SJCRH30 (cell line): ENCODE measurements around the gene SLC35F1. TPM values are rescaled to one million over a fixed set of nuclear protein-coding genes. Genes with fewer than 3 reads are reported as not detected.

ENCODE experiments used
- DNase-seq, 2 experiments: peaks; one replicate each; pipeline ENCODE4 v3.0.0-alpha.2; 2015 to 2020
- H3K27ac ChIP-seq: fragments of 250-450 bp; sonication (Bioruptor Pico); 2 replicates; pipeline ENCODE4 v1.5.1; 2020; ENCODE audit warnings: mild to moderate bottlenecking, moderate library complexity
- H3K27me3 ChIP-seq: fragments of 250-450 bp; sonication (Bioruptor Pico); 2 replicates; pipeline ENCODE4 v1.5.1; 2020; ENCODE audit warnings: mild to moderate bottlenecking, moderate library complexity
- H3K36me3 ChIP-seq: fragments of 250-450 bp; sonication (Bioruptor Pico); 2 replicates; pipeline ENCODE4 v1.5.1; 2020; ENCODE audit warnings: mild to moderate bottlenecking, moderate library complexity
- H3K4me1 ChIP-seq: fragments of 250-450 bp; sonication (Bioruptor Pico); 2 replicates; pipeline ENCODE4 v1.5.1; 2020; ENCODE audit warnings: mild to moderate bottlenecking, moderate library complexity
- H3K4me3 ChIP-seq: fragments of 250-450 bp; sonication (Bioruptor Pico); 2 replicates; pipeline ENCODE4 v1.5.1; 2020; ENCODE audit warnings: mild to moderate bottlenecking, moderate library complexity
- H3K9me3 ChIP-seq: fragments of 250-450 bp; sonication (Bioruptor Pico); replicated peaks from 2 replicates; pipeline ENCODE4 v1.5.1; 2020; ENCODE audit warnings: mild to moderate bottlenecking, moderate library complexity
- total RNA-seq: library from RNA; depleted of rRNA; stranded (reverse); fragments of >200 nt; shearing (Covaris generic); gene quantifications from 2 replicates; pipeline ENCODE4 v1.2.3, GENCODE V29; 2014

Gene SLC35F1
- total RNA-seq, 1 experiment from 2014 or later: 1.2 TPM

DNA sequence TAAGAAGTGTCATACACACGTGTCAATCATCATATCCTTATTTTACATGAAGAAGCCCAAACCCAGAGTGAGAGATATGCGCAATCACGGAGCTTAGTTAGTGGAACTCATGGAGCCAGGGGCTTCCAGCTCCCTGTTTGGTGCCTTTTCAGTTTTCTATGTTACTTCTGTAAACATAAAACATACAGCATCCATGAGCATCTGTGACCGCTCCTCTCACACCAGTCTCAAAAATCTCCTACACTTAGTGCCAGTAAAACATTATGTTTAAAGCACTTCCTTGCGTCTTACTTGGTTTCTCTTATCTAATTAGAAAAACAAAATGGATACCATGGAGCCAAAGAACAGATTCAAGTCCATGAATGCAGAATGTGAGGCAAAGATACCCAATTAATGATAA, 240.4 kb downstream of the SLC35F1 start:
- no peaks in the 10 kb centered on the region for H3K9me3 ChIP-seq
- no peaks in the 10 kb centered on the region for H3K4me1 ChIP-seq
- H3K4me3 ChIP-seq: no peak overlapping the region
- H3K27ac ChIP-seq: no peak overlapping the region
- H3K36me3 ChIP-seq: no peaks in the 10 kb centered on the region
- no peaks in the 10 kb centered on the region for H3K27me3 ChIP-seq
- no peak for DNase-seq

GRCh38 chr6:118148561-118148960, 241.5 kb downstream of the SLC35F1 start:
- Histone ChIP-seq H3K4me1 (no peaks in the 10 kb centered on the region), H3K36me3 (no peaks in the 10 kb centered on the region), H3K27me3 (no peaks in the 10 kb centered on the region), H3K4me3 (no peak overlapping the region), H3K9me3 (no peaks in the 10 kb centered on the region), H3K27ac (no peak overlapping the region)
- DNase-seq: no peak

- Histone ChIP-seq H3K4me1 (no peaks in the 10 kb centered on the region), H3K4me3 (no peak overlapping the region), H3K27me3 (no peaks in the 10 kb centered on the region), H3K9me3 (no peaks in the 10 kb centered on the region), H3K36me3 (no peaks in the 10 kb centered on the region), H3K27ac (no peak overlapping the region)
- DNase-seq: no peak
Observed at GRCh38 chr6:118152524-118152923, 245.5 kb downstream of the SLC35F1 start.

DNA sequence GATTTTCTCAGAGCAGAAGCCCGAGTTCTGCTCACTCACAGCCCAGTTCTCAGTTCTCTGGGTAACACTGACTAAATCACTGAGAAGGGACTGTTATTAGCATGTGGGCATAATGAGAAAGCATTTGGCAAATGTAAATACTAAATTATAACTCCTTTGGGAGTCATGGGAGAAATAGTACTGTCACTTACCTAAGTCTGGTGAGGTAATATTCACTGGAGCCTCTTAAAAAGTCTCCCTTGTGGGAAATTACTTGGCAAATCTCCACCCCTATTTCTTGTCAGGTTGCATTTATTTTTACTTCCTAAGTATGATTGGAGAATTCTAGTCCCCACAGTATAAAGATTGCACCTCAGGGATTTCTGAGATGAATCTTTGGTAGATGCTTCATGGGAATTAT, 254.3 kb downstream of the SLC35F1 start:
- no peak for DNase-seq
- Histone ChIP-seq H3K4me1 (no peaks in the 10 kb centered on the region), H3K9me3 (no peaks in the 10 kb centered on the region), H3K36me3 (no peaks in the 10 kb centered on the region), H3K27ac (no peak overlapping the region), H3K27me3 (no peaks in the 10 kb centered on the region), H3K4me3 (no peak overlapping the region)

DNA sequence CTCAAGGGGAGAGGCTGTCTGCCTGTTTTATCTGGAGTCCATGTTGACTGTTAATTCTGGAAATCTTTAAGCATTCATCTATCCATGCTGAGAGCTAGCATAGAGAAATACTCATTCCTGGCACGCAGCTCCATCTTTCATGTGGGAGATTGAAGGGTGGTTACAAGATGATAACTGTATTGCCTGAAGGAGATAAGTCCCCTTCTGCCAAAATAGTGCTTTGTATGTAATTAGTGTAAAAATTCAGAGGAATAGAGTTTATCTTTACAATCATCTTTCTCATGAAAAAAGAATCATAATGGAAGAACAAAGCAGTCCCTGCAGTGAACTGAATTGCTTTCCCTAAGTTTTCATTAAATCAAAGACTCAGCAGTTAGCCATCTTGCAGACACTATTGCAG, 256.5 kb downstream of the SLC35F1 start:
- Histone ChIP-seq H3K4me3 (no peak overlapping the region), H3K9me3 (no peaks in the 10 kb centered on the region), H3K27me3 (peaks cover 2% of the 10 kb centered on the region; the same call in 1 of the 2 replicates), H3K36me3 (no peaks in the 10 kb centered on the region), H3K27ac (no peak overlapping the region), H3K4me1 (no peaks in the 10 kb centered on the region)
- no peak for DNase-seq

- Histone ChIP-seq H3K27me3 (peaks cover 6% of the 10 kb centered on the region; the same call in 1 of the 2 replicates), H3K9me3 (no peaks in the 10 kb centered on the region), H3K27ac (no peak overlapping the region), H3K36me3 (no peaks in the 10 kb centered on the region), H3K4me3 (no peak overlapping the region), H3K4me1 (no peaks in the 10 kb centered on the region)
- DNase-seq: no peak
Observed at GRCh38 chr6:118165500-118165899, 258.4 kb downstream of the SLC35F1 start.

DNA sequence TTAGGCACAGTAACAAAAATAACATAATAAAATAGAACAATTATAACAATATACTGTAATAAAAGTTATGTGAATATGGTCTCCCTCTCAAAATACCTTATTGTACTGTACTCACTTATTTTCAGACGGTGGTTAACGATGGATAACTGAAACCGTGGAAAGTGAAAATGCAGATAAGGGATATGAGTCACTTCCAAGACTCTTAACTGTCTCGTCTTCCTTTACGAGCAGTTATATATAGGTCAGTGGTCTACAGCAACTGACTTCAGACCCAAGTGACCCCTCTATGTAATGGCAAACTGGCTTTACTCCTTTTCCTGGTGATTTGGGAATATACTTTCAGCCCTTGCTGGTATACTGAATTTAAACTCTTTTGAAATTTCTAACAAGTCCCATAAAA, 261.4 kb downstream of the SLC35F1 start:
- Histone ChIP-seq H3K27ac (no peak overlapping the region), H3K4me1 (no peaks in the 10 kb centered on the region), H3K36me3 (no peaks in the 10 kb centered on the region), H3K4me3 (no peak overlapping the region), H3K27me3 (peaks cover 6% of the 10 kb centered on the region; the same call in 1 of the 2 replicates), H3K9me3 (no peaks in the 10 kb centered on the region)
- no peak for DNase-seq

DNA sequence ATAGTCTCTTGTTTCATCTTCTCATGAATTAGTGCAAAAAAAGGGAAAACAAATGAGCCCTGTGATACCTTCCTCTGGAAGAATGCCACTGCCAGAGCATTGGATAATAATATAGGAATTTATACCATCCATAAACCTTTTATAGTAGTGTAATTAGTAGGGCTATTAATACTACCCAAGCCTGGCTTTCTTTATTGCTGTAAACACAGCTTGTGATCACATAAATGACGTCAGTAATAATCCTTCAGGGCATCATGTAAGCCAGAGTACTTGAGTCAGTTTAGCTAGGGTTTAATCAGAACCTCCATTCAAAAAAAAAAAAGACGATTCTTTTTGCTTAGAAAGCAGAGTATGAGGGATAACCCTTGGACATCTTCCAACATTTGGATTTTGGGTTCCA, 264.8 kb downstream of the SLC35F1 start:
- Histone ChIP-seq H3K4me3 (no peak overlapping the region), H3K9me3 (no peaks in the 10 kb centered on the region), H3K36me3 (no peaks in the 10 kb centered on the region), H3K27me3 (peaks cover 6% of the 10 kb centered on the region; the same call in 1 of the 2 replicates), H3K4me1 (no peaks in the 10 kb centered on the region), H3K27ac (no peak overlapping the region)
- DNase-seq: no peak

GRCh38 chr6:118174071-118174470, 267.0 kb downstream of the SLC35F1 start:
- Histone ChIP-seq H3K4me1 (no peaks in the 10 kb centered on the region), H3K4me3 (no peak overlapping the region), H3K9me3 (no peaks in the 10 kb centered on the region), H3K27me3 (no peaks in the 10 kb centered on the region), H3K36me3 (no peaks in the 10 kb centered on the region), H3K27ac (no peak overlapping the region)
- DNase-seq: no peak

GRCh38 chr6:118177720-118178119, 270.7 kb downstream of the SLC35F1 start:
- H3K27ac ChIP-seq: no peak overlapping the region
- H3K4me3 ChIP-seq: no peak overlapping the region
- no peaks in the 10 kb centered on the region for H3K36me3 ChIP-seq
- DNase-seq: no peak
- H3K27me3 ChIP-seq: no peaks in the 10 kb centered on the region
- no peaks in the 10 kb centered on the region for H3K9me3 ChIP-seq
- no peaks in the 10 kb centered on the region for H3K4me1 ChIP-seq

DNA sequence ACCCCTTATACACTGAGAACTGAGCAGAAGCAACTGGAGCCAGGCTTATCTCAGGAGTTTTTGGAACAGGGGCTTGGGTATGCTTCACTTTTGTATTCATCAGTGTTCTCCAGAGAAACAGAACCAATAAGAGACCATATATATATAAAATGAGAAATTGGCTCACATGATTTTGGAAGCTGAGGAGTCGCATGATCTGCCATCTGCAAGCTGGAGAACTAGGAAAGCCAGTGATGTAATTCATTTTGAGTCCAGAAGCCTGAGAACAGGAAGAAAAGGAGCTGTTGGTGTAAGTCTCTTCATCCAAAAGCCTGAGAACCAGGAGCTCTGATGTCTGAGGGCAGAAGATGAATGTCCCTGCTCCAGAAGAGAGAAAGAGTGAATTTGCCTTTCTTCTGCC, 272.0 kb downstream of the SLC35F1 start:
- no peak for DNase-seq
- Histone ChIP-seq H3K36me3 (no peaks in the 10 kb centered on the region), H3K4me3 (no peak overlapping the region), H3K27ac (no peak overlapping the region), H3K9me3 (no peaks in the 10 kb centered on the region), H3K4me1 (no peaks in the 10 kb centered on the region), H3K27me3 (no peaks in the 10 kb centered on the region)

GRCh38 chr6:118186672-118187567, 279.9 kb downstream of the SLC35F1 start:
- no peaks in the 10 kb centered on the region for H3K9me3 ChIP-seq
- no peak for DNase-seq
- no peaks in the 10 kb centered on the region for H3K36me3 ChIP-seq
- no peak overlapping the region for H3K27ac ChIP-seq
- no peaks in the 10 kb centered on the region for H3K27me3 ChIP-seq
- H3K4me1 ChIP-seq: no peaks in the 10 kb centered on the region
- no peak overlapping the region for H3K4me3 ChIP-seq

- H3K9me3 ChIP-seq: no peaks in the 10 kb centered on the region
- no peaks in the 10 kb centered on the region for H3K4me1 ChIP-seq
- H3K4me3 ChIP-seq: no peak overlapping the region
- H3K36me3 ChIP-seq: no peaks in the 10 kb centered on the region
- no peaks in the 10 kb centered on the region for H3K27me3 ChIP-seq
- no peak overlapping the region for H3K27ac ChIP-seq
- DNase-seq: no peak
Observed at GRCh38 chr6:118187568-118188164, 280.6 kb downstream of the SLC35F1 start.

DNA sequence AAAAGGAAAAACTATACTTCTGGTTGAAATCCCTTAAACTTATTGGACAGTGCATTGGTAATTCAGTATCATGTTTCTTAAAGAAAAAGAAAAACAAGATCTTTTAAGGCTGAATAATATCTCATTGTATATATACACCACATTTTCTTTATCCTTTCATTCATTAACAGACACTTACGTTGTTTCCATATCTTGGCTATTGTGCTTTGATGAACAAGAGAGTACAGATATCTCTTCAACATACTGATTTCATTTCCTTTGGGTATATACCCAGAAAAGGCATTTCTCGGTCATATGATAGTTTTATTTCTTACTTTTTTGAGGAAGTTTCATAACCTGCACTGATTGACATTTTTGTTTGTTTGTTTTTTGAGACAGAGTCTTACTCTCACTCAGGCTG, 281.5 kb downstream of the SLC35F1 start:
- DNase-seq: no peak
- no peaks in the 10 kb centered on the region for H3K36me3 ChIP-seq
- no peak overlapping the region for H3K4me3 ChIP-seq
- no peaks in the 10 kb centered on the region for H3K27me3 ChIP-seq
- H3K4me1 ChIP-seq: no peaks in the 10 kb centered on the region
- H3K9me3 ChIP-seq: no peaks in the 10 kb centered on the region
- no peak overlapping the region for H3K27ac ChIP-seq

DNA sequence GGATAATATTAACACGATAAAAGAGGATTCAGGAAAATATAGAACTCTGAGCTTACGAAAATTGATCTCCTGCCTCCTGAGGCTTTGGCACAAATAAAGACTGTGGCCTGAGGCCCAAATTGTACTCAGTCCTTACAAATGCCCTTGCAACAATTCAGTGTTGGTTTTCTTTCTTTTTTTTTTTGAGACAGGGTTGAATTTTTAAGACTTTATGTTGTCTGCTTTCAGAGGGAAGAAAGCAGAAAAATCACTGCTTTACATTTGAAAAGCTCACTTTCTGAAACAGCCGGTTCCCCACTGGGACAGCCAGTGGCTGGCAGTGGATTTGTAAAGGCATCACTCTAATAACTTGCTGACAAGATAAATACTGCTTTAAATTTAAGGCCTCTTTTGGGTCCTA, 290.5 kb downstream of the SLC35F1 start:
- no peaks in the 10 kb centered on the region for H3K36me3 ChIP-seq
- no peak for DNase-seq
- no peak overlapping the region for H3K27ac ChIP-seq
- no peak overlapping the region for H3K4me3 ChIP-seq
- no peaks in the 10 kb centered on the region for H3K9me3 ChIP-seq
- no peaks in the 10 kb centered on the region for H3K4me1 ChIP-seq
- no peaks in the 10 kb centered on the region for H3K27me3 ChIP-seq
